Panc1 (cell line): Measurements from ENCODE around the gene MFF. TPM values are rescaled to one million over a fixed set of nuclear protein-coding genes. Genes with fewer than 3 reads are reported as not detected.

ENCODE experiments used
- ATAC-seq: fragments of 200-7000 bp; cut with Tn5 transposase; 2 replicates; pipeline ENCODE4 v1.9.1; 2020; ENCODE audit warnings: mild to moderate bottlenecking, moderate library complexity
- BruUV-seq: library from RNA; stranded (reverse); fragments of 400-500 nt; replicated peaks from 2 replicates; lab custom pipeline; 2021; lab: Mats Ljungman, UMichigan
- CTCF ChIA-PET: fragments of 300-600 bp; sonication (Branson Sonifier 250); formaldehyde crosslinking; loops from one replicate; lab custom pipeline; 2022; ENCODE audit warnings: antibody characterized with exemption; lab: Charles Lee
- POLR2A ChIA-PET: fragments of 300-600 bp; sonication (Branson Sonifier 250); formaldehyde crosslinking; loops from one replicate; lab custom pipeline; 2022; ENCODE audit warnings: antibody characterized with exemption; lab: Charles Lee
- DNase-seq: peaks from one replicate; pipeline ENCODE4 v3.0.0-alpha.2; 2010; ENCODE audit warnings: low read depth, low spot score
- H3K27ac ChIP-seq: 2 replicates; pipeline ENCODE4 v1.5.1; 2011; ENCODE audit warnings: mild to moderate bottlenecking, low read length, inconsistent platforms
- H3K27me3 ChIP-seq: fragments of 200-500 bp; sonication (Bioruptor generic); 2 replicates; pipeline ENCODE4 v1.6.0; 2014; ENCODE audit warnings: low read length, inconsistent platforms; ENCODE audit not compliant: control insufficient read depth, insufficient read depth
- H3K36me3 ChIP-seq: fragments of 200-500 bp; sonication (Bioruptor generic); 2 replicates; pipeline ENCODE4 v1.5.1; 2014; ENCODE audit warnings: inconsistent platforms, mild to moderate bottlenecking, low read length, moderate library complexity; ENCODE audit not compliant: control insufficient read depth, insufficient read depth
- H3K4me1 ChIP-seq: 2 replicates; pipeline ENCODE4 v1.5.1; 2011; ENCODE audit warnings: inconsistent platforms, mild to moderate bottlenecking, low read length, moderate library complexity; ENCODE audit not compliant: control insufficient read depth, insufficient read depth
- H3K4me3 ChIP-seq, 2 experiments: 2 replicates each; pipeline ENCODE4 v1.5.1; 2011 to 2012; ENCODE audit warnings: low read depth in 2 of 2, low read length in 2 of 2, mild to moderate bottlenecking in 2 of 2, inconsistent platforms in 1 of 2, moderate library complexity in 1 of 2
- H3K9me3 ChIP-seq: fragments of 200-500 bp; sonication (Bioruptor generic); 2 replicates; pipeline ENCODE4 v1.5.1; 2014; ENCODE audit warnings: low read depth, mild to moderate bottlenecking, inconsistent platforms, low read length, moderate library complexity; ENCODE audit not compliant: control insufficient read depth, insufficient read depth
- POLR2AphosphoS5 ChIP-seq: IDR thresholded peaks from 2 replicates; pipeline ENCODE4 v1.6.1; 2012; ENCODE audit warnings: mild to moderate bottlenecking, low read depth, low read length, moderate library complexity
- SIN3A ChIP-seq: IDR thresholded peaks from 2 replicates; pipeline ENCODE4 v1.6.1; 2012; ENCODE audit warnings: low read depth, mild to moderate bottlenecking, low read length, moderate library complexity, borderline replicate concordance; ENCODE audit not compliant: insufficient read depth
- TCF7L2 ChIP-seq: IDR thresholded peaks from 2 replicates; pipeline ENCODE4 v1.6.1; 2011; ENCODE audit warnings: mild to moderate bottlenecking, low read depth, low read length, inconsistent platforms
- in situ Hi-C: cut with HindIII; loops from 2 replicates; pipeline ENCODE4 v1.10.0; 2016; ENCODE audit warnings: low sequenced_read_pairs, low pct_unique_long_range_greater_than_20kb
- intact Hi-C: fragments of 100-400 bp; cut with micrococcal nuclease; formaldehyde crosslinking; loops from one replicate; pipeline ENCODE4 v1.10.0; 2022; ENCODE audit not compliant: unreplicated experiment
- total RNA-seq: library from RNA; stranded (reverse); gene quantifications from one replicate; pipeline ENCODE4 v1.2.1, GENCODE V29; 2021; ENCODE audit not compliant: unreplicated experiment
- TF ChIP-seq, protein P1 (sequence below): fragments of 450-650 bp; IDR thresholded peaks from 2 replicates; pipeline ENCODE4 v1.5.1; 2017; ENCODE audit warnings: mild to moderate bottlenecking
- TF ChIP-seq, protein P2 (sequence below), 2 experiments: IDR thresholded peaks; 2 replicates each; pipeline ENCODE4 v1.6.1; 2011 to 2012; ENCODE audit warnings: low read depth in 2 of 2, control low read depth in 1 of 2, low read length in 1 of 2, mild to moderate bottlenecking in 1 of 2, moderate library complexity in 1 of 2; ENCODE audit not compliant: insufficient read depth in 1 of 2

Gene MFF
- total RNA-seq, 1 experiment from 2014 or later: 60.6 TPM

DNA sequence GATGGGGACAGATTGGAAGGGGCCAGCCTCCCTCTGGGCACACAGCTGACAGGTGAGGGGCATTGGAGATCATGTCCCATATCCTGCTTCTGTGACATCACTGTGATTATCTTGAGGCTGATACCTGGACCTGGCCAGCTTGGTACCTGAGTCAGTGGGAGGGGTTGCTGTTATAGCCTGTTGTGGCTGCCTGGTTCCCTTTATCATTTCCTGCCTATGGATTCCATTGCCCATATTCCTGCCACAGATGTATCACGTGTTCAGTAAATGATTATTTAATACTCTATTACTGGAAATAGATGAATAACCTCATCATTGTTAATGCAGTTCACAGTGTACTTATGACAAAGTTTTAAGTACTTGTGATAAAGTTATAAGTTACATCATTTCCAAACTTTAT is 70.5 kb downstream of the MFF start:
- ChIA-PET POLR2A (no interaction called here), CTCF (no interaction called here)
- no peak overlapping the region for H3K4me3 ChIP-seq
- H3K4me1 ChIP-seq: no peaks in the 10 kb centered on the region
- no peaks in the 10 kb centered on the region for H3K27me3 ChIP-seq
- H3K36me3 ChIP-seq: no peaks in the 10 kb centered on the region
- in situ Hi-C loops (no loop called here), intact Hi-C loops (no loop called here)
- DNase-seq (no peak), ATAC-seq (no peak)
- TF ChIP-seq, protein P1, sequence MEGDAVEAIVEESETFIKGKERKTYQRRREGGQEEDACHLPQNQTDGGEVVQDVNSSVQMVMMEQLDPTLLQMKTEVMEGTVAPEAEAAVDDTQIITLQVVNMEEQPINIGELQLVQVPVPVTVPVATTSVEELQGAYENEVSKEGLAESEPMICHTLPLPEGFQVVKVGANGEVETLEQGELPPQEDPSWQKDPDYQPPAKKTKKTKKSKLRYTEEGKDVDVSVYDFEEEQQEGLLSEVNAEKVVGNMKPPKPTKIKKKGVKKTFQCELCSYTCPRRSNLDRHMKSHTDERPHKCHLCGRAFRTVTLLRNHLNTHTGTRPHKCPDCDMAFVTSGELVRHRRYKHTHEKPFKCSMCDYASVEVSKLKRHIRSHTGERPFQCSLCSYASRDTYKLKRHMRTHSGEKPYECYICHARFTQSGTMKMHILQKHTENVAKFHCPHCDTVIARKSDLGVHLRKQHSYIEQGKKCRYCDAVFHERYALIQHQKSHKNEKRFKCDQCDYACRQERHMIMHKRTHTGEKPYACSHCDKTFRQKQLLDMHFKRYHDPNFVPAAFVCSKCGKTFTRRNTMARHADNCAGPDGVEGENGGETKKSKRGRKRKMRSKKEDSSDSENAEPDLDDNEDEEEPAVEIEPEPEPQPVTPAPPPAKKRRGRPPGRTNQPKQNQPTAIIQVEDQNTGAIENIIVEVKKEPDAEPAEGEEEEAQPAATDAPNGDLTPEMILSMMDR: no peak
- TF ChIP-seq SIN3A: no peak
- no peak for TF ChIP-seq TCF7L2
- no peak for TF ChIP-seq POLR2AphosphoS5
- TF ChIP-seq, protein P2, sequence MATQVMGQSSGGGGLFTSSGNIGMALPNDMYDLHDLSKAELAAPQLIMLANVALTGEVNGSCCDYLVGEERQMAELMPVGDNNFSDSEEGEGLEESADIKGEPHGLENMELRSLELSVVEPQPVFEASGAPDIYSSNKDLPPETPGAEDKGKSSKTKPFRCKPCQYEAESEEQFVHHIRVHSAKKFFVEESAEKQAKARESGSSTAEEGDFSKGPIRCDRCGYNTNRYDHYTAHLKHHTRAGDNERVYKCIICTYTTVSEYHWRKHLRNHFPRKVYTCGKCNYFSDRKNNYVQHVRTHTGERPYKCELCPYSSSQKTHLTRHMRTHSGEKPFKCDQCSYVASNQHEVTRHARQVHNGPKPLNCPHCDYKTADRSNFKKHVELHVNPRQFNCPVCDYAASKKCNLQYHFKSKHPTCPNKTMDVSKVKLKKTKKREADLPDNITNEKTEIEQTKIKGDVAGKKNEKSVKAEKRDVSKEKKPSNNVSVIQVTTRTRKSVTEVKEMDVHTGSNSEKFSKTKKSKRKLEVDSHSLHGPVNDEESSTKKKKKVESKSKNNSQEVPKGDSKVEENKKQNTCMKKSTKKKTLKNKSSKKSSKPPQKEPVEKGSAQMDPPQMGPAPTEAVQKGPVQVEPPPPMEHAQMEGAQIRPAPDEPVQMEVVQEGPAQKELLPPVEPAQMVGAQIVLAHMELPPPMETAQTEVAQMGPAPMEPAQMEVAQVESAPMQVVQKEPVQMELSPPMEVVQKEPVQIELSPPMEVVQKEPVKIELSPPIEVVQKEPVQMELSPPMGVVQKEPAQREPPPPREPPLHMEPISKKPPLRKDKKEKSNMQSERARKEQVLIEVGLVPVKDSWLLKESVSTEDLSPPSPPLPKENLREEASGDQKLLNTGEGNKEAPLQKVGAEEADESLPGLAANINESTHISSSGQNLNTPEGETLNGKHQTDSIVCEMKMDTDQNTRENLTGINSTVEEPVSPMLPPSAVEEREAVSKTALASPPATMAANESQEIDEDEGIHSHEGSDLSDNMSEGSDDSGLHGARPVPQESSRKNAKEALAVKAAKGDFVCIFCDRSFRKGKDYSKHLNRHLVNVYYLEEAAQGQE (IDR thresholded peaks at IDR 0.05; ENCODE audit: insufficient read depth in 1 of 2, low read depth in 2 of 2, low read length in 1 of 2): no peak
- no peak overlapping the region for H3K27ac ChIP-seq
- H3K9me3 ChIP-seq: no peaks in the 10 kb centered on the region
- no TSS peak for BruUV-seq

DNA sequence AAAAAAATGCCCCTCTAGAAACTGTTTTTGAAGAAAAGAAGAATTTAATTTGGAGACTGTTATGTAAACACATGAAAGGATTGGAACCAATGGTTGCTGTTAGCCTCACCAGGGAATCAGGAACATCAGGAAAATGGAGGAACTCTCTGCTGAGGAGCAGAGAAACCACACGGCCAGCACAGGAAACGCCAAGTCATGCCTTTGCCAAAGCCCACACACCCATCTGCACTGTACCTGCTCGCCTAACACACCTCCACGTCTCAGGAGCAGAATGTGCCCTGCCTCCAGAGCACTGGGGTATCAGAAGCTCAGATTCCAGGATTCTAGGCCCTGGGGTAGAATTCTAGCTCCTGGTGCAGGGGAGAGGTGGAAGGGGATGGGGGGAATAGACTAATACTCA is 72.5 kb downstream of the MFF start:
- no peak for TF ChIP-seq TCF7L2
- no peak for TF ChIP-seq SIN3A
- TF ChIP-seq POLR2AphosphoS5: no peak
- TF ChIP-seq, protein P1: no peak
- TF ChIP-seq, protein P2 (IDR thresholded peaks at IDR 0.05; ENCODE audit: insufficient read depth in 1 of 2, low read depth in 2 of 2, low read length in 1 of 2): no peak
- Histone ChIP-seq H3K27ac (no peak overlapping the region), H3K9me3 (no peaks in the 10 kb centered on the region), H3K4me3 (no peak overlapping the region), H3K4me1 (no peaks in the 10 kb centered on the region), H3K27me3 (no peaks in the 10 kb centered on the region), H3K36me3 (no peaks in the 10 kb centered on the region)
- no TSS peak for BruUV-seq
- no peak for DNase-seq
- ChIA-PET CTCF (no interaction called here), POLR2A (no interaction called here)
- intact Hi-C loops: no loop called here
- in situ Hi-C loops: no loop called here
- no peak for ATAC-seq
